ENCODE data around the gene CCDC159.
"Not testable (repeated sequence)": the region's sequence is repeated elsewhere in the genome, so short reads cannot be mapped to it uniquely, and the experiment has no call there.

Gene CCDC159

GRCh38 chr19:11367528-11367927, 21.2 kb downstream of the CCDC159 start:
- no peak for DNase-seq

DNA sequence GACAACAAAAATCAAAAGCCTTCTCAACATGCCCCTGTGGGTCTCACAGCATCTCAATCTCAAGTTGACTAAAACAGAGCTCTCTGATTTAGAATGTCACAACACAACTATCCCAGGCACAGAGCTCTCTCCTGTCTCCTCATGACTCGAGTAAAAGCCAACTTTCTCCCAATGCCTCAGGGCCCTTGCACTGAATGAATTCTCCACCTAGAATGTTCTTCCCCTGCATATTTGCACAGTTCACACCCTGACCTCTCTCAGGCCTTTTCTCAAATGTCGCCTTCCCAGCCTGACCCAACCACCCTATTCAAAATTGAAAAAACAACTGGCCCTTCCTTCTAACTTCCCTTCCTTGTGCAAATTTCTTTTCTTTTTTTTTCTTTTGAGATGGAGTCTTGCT, 24.4 kb downstream of the CCDC159 start:
- DNase-seq = no peak

- DNase-seq = no peak
Observed at GRCh38 chr19:11373166-11373884, 27.0 kb downstream of the CCDC159 start.

- no peak for DNase-seq
Observed at GRCh38 chr19:11373885-11374432, 27.6 kb downstream of the CCDC159 start.

GRCh38 chr19:11374433-11375142, 28.3 kb downstream of the CCDC159 start, which contains the start of gene SWSAP1:
Gene SWSAP1 (plus strand): TSS chr19:11374666. CDS start chr19:11374681, 15 bp downstream.
- peak; percentile 95 for DNase-seq

- peak; percentile 70 for DNase-seq
Observed at GRCh38 chr19:11375143-11375948, 29.0 kb downstream of the CCDC159 start.

- no peak for DNase-seq
Observed at GRCh38 chr19:11377237-11377636, 30.9 kb downstream of the CCDC159 start.

DNA sequence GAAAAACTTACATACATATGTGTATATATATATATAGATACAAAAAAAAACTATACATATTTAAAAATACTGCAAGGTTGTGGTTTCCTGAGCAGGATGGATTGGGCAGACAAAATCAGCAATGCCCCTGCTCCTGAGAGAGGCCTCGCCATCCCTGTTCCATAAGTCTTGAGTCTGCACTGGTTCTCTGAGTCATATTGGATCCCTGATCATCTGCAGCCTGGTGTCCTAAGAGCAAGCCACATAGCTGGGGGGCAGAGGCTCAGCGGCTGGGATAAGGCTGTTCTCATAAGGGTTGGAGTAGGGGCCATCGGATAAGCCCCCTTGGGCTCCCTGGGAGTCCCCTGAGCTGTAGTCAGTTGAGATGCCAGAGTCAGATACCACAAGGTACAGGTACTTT, 31.4 kb downstream of the CCDC159 start:
- DNase-seq = no peak

DNA sequence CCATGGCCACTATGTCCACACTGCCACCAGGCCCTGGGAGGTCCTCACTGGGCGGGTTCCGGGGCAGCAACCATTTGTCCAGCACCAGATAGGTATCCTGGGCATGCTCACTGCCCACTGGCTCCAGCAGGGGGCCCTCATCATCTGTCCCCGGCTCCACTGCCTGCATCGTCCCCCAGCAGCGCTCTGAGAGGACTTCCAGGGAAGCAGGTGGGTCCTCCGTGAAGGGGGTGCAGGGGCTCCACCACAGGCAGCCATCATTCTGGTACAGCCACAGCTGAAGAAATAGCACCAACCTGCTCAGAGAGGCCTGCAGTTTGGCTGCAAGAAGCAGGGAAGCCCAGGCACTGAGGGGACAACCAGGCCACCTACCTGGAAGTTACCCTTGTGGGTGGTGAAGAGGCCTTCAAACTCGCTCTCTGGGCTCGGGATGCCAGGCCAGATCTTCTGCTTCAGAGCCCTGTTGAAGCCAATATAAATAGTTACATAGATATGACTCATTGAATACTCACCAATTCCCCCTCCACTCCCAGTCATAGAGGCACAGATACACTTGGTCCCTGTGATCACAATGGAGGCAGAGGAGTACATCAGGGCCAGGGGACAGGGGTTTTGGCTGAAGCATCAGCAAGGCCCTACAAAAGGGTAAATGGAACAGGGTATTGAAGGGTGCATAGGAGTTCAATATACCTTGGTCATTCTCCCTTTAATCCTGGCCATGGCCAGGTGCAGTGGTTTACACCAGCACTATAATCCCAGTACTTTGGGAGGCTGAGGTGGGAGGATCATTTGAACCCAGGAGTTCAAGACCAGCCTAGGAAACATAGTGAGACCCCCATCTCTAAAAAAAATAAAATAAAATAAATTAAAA, 32.2 kb downstream of the CCDC159 start:
- DNase-seq = no peak

GRCh38 chr19:11379269-11379845, 33.0 kb downstream of the CCDC159 start:
- not testable (repeated sequence) for DNase-seq

DNA sequence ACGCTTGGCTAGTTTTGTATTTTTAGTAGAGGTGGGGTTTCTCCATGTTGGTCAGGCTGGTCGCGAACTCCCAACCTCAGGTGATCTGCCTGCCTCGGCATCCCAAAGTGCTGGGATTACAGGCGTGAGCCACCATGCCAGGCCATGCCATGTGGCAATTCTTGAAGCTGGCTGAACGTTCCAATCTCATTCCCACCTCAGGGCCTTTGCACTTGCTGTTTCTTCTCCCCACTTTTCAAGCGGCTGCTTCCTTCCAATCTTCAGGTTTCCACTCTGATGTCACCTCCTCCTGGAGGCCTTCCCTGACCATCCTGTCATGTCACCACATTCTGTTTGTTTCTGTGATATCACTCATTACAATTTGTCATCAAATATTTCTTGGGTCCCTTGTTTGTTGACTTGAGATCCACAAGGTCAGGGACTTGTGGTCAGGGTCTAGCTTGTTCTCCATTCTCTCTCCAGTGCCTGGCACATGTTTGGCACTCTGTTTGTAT, 33.6 kb downstream of the CCDC159 start:
- DNase-seq = no peak

DNA sequence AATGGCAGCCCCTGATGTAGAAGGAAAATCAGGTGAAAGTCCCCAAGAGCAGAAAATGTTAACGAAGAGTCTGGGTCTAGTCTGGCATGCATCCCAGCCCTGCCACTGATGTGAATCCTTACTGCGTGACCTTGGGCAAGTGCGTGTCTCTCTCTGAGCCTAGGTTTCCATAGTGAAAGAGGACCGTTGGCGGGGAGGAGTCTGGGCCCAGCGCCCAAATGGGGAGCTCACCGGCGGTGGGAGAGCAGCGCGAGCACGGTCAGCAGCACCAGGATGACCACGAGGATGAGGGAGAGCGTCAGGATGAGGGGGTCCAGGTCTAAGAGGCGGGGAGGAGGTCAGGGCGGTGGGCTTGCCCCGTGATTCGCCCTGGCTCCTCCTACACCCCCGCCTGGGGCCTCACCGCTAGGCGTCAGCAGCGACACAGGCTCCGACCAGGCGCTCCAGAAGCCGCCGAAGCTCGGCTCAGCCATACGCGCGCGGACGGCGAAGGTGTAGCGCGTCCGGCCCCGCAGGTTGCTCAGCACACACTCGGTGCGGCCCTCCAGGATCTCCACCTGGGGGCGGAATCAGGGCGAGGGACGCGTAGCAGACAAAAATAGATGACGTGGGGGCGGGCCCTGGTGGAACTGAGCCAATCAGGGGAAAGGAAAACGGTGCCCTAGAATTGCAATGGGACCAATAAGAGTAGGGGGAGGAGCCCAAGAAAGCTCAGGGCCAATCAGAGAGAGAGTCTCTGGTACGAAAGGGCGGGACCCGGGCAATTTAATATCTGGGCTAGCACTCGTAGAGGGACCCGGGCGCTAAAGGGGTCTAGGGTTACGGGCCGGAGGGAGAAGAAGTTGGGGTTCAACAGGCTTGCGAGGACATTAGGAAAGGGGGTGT, 34.6 kb downstream of the CCDC159 start:
- peak; percentile 97 for DNase-seq

DNA sequence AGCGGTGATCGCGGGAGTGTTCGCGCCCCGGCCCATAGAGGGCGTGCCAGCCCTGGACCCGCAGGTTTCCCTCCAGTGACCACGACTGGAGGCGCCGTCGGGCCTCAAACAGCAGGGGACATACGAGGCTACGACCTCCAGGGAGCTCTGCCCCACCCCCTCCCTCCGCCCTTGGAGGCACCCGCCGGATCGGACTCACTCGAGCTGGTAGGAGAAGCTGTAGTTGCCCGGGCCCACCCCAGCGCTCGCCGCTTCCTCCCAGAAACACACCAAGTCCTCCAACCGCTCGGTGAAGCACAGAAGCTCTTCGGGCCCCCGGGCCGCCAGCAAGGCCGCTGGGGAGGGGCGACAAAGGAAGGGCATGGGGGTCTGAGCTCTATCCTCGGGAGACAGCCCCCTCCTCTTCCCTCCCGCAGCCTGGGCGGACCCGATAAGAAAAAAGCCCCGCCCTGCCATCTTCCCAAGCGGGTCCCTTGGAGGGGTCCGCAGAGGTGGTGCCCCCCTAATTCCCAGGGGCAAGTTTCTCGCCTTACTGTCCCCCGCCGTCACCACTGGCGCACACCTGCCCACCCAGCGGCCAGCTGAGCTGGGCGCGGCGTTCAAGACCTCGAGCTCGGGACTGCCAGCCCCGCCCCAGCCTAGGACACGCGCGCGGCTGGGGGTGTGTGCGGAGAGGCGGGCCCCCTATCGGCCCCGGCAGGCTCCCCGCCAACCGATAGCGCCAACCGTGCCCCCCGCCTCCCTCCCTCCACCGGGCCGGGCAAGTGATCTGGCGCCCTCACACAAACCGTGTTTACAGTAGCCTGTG, 36.8 kb downstream of the CCDC159 start:
- DNase-seq = peak; percentile 31

DNA sequence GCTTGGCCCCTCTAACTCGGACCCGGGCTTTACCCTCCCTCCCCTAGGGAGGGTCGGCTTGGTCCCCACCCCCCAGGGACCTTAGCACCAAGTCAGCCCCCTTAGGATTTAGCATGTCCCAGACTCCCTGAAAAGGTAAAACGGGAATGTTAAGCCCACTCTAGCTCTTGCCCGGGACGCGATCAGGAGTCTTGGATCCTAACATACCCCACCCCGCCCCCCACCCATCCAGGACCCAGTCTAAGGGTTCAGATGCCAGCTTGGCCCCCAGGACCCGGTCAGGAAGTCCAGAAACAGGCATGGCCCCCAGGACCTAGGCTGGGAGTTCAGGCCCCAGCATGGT, 37.4 kb downstream of the CCDC159 start:
- no peak for DNase-seq

- DNase-seq = no peak
Observed at GRCh38 chr19:11384778-11385129, 38.4 kb downstream of the CCDC159 start.

DNA sequence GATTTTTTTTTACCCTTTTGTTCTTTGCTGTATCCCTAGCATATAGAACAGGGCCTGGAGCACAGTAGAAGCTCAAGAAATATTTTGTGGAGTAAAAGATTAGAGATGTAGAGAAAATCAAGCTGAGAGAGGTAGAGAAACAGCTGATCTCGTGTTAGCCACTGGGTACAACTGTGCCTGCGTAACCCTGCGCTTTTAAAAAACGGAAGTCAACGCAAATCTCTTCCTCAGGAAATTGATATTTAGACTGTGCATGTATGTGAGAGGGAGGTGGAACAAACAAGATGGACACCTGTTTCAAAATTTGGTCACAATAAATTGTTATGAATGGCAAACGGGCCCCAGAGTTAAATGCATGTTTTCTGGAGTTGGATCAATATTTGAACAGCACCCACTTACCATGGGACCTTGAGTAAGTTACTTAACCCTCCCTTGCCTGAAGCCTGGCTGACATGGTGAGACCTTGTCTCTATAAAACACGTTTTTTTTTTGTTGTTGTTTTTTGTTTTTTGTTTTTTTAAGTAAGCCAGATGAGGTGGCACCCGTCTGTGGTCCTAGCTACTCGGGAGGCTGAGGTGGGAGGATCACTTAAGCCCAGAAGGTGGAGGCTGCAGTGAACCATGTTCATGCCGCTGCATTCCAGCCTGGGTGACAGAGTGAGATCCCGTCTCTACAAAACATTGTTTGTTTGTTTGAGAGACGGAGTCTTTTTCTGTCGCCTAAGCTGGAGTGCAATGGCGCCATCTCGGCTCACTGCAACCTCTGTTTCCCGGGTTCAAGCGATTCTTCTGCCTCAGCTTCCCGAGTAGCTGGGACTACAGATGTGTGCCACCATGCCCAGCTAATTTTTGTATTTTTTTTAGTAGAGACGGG, 41.1 kb downstream of the CCDC159 start:
- no peak for DNase-seq

DNA sequence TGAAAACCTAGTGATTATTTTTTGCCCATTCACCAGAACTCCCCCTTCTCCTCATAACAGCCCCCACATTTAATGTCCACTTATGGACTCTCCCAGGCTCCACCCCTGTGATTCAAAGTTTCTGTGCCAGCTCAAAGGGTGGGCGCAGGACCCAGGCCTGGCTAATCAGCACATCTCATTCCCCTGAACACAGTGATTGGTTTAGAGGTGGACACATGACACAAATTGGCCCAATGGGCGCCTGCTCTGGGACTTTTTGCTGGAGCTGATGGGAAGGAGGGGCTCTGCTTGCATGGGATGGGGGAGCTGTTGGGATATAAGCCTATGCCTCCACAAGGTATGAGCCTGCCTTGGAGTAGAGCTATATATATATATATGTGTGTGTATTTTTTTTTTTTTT, 44.0 kb downstream of the CCDC159 start:
- DNase-seq = no peak

DNA sequence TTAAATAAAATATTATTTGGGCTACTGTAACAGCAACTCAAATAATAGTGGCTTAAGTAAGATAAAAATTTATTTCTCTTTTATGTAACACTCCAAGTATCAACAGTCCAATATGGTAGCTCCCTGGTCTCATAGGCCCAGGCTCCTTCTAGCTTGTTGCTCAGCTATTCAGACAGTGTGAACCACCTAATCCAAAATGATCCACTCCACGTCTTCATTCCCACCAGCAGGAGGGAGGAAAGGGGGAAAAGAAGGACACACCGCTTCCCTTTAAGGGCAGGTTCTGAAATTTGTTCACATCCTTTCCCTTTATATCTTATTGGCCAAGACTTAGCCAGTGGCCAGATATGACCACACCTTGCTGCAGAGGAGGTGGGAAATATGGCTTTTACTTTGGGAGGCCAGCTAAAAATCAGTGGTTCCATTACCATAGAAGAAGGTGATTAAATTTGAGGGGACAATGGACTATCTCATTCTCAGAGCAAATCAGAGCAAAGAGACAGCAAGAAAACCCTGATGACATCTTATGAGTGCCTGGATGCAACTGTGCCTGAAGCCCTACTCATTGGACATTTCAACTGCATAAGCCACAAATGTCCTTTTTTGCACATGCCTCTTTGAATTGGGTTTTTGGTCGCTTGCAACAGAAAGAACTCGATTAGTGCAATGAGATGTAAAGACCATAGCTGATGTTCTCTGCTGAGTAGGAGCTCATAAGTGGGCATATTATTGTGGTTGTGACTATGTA, 44.8 kb downstream of the CCDC159 start:
- DNase-seq = no peak
